Breast epithelium (tissue), 4 donors: ENCODE measurements around the gene UNC119. TPM values are rescaled to one million over a fixed set of nuclear protein-coding genes. Genes with fewer than 3 reads are reported as not detected.

Source experiments
- DNase-seq, 2 donors: peaks; one replicate each; pipeline ENCODE4 v3.0.0-alpha.2; 2019; ENCODE audit warnings: low spot score in 2 of 2
- H3K27ac ChIP-seq, 2 donors: fragments of 200-600 bp; sonication (generic) in 1 of 2; one replicate each; pipeline ENCODE4 v1.5.1; 2016 to 2019; ENCODE audit warnings: mild to moderate bottlenecking in 1 of 2
- H3K27me3 ChIP-seq, 2 donors: fragments of 200-600 bp; sonication (generic) in 1 of 2; one replicate each; pipeline versions ENCODE4 v1.5.1 to v1.6.0; 2017 to 2019; ENCODE audit warnings: control low read depth in 1 of 2, mild to moderate bottlenecking in 1 of 2
- H3K36me3 ChIP-seq: fragments of 200-600 bp; one replicate; pipeline ENCODE4 v1.5.1; 2019
- H3K4me1 ChIP-seq, 2 donors: fragments of 200-600 bp; sonication (generic); one replicate each; pipeline ENCODE4 v1.5.1; 2016 to 2019; ENCODE audit warnings: control low read depth in 1 of 2
- H3K4me3 ChIP-seq, 3 donors: fragments of 200-600 bp; sonication (generic); 1 replicate in 2 of 3; 2 replicates in 1 of 3; pipeline ENCODE4 v1.5.1; 2016 to 2019; ENCODE audit warnings: mild to moderate bottlenecking in 3 of 3, moderate library complexity in 2 of 3
- H3K9me3 ChIP-seq, 2 donors: fragments of 200-600 bp; sonication (generic) in 1 of 2; one replicate each; pipeline ENCODE4 v1.5.1; 2016 to 2019; ENCODE audit warnings: control low read depth in 1 of 2
- POLR2A ChIP-seq: fragments of 450-650 bp; IDR thresholded peaks from one replicate; pipeline ENCODE4 v1.6.1; 2016; ENCODE audit warnings: antibody characterized with exemption, mild to moderate bottlenecking, moderate library complexity
- POLR2AphosphoS5 ChIP-seq, 3 donors: sonication (generic); formaldehyde crosslinking; IDR thresholded peaks; one replicate each; pipeline ENCODE4 v1.6.1; 2017; ENCODE audit warnings: antibody characterized with exemption in 3 of 3
- intact Hi-C: fragments of 100-400 bp; cut with DNase I; formaldehyde crosslinking; loops from one replicate; pipeline ENCODE4 v1.15.1; 2023; ENCODE audit warnings: low total_unique reads
- total RNA-seq, 3 donors: library from RNA; depleted of rRNA; stranded (reverse); fragments of >200 nt; gene quantifications; one replicate each; pipeline ENCODE4 v1.1.0, GENCODE V29; 2016
- TF ChIP-seq, protein P1 (sequence below), 3 donors: fragments of 450-650 bp; IDR thresholded peaks; one replicate each; pipeline ENCODE4 v1.5.1; 2016 to 2017; ENCODE audit warnings: antibody characterized with exemption in 3 of 3, mild to moderate bottlenecking in 3 of 3, moderate library complexity in 3 of 3

UNC119 gene
- total RNA-seq, 3 donors from 2014 or later, result 19.2 to 34.1 (median 32.9) TPM

DNA sequence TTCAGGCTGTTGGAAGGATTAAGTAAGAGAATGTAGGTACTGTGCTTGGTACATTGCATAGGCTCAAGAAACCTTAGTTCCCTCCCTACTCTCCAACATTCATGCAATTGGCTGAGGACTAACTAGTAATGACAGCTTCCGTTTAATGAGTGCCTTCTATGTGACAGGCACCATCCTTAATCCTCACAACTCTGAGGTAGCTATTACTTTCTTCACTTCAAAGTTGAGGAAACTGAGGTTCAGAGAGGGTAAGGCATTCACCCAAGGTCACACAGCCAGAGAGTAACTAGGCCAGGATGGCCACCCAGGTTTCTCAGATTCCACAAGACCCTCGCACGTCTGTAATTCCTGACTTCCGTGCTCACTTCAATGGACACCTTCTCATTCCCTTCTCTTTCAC, 22.2 kb downstream of the UNC119 start:
- H3K9me3 ChIP-seq, result no peaks in the 10 kb centered on the region
- no peak for DNase-seq
- H3K27me3 ChIP-seq, result no peaks in the 10 kb centered on the region
- no peak for TF ChIP-seq POLR2A
- TF ChIP-seq POLR2AphosphoS5 (IDR thresholded peaks at IDR 0.05), result no peak
- TF ChIP-seq, protein P1, sequence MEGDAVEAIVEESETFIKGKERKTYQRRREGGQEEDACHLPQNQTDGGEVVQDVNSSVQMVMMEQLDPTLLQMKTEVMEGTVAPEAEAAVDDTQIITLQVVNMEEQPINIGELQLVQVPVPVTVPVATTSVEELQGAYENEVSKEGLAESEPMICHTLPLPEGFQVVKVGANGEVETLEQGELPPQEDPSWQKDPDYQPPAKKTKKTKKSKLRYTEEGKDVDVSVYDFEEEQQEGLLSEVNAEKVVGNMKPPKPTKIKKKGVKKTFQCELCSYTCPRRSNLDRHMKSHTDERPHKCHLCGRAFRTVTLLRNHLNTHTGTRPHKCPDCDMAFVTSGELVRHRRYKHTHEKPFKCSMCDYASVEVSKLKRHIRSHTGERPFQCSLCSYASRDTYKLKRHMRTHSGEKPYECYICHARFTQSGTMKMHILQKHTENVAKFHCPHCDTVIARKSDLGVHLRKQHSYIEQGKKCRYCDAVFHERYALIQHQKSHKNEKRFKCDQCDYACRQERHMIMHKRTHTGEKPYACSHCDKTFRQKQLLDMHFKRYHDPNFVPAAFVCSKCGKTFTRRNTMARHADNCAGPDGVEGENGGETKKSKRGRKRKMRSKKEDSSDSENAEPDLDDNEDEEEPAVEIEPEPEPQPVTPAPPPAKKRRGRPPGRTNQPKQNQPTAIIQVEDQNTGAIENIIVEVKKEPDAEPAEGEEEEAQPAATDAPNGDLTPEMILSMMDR (IDR thresholded peaks at IDR 0.05), result no peak
- no peaks in the 10 kb centered on the region for H3K36me3 ChIP-seq
- H3K4me3 ChIP-seq, result no peak overlapping the region
- peaks cover 0 to 9% of the 10 kb centered on the region in 2 donors for H3K4me1 ChIP-seq
- intact Hi-C loops, result no loop called here
- H3K27ac ChIP-seq, result no peak overlapping the region

DNA sequence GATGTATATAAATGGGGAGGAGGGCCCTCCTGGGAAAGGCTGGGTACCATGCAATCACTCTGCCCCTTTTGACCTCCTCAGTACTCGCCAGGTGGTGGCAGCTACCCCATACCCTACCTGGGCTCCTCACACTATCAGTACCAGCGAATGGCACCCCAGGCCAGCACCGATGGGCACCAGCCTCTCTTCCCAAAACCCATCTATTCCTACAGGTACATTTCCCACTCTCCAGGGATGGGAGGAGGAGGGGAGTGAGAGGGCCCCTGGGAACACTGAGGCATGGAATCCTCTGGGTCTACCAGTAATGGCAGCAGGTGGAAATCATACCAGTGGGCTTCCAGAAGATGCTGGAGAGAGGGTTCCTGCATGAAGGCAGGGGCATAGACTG, 23.4 kb downstream of the UNC119 start:
- Histone ChIP-seq H3K9me3 (no peaks in the 10 kb centered on the region), H3K27ac (no peak overlapping the region), H3K36me3 (no peaks in the 10 kb centered on the region), H3K27me3 (no peaks in the 10 kb centered on the region), H3K4me3 (no peak overlapping the region), H3K4me1 (peaks cover 0 to 9% of the 10 kb centered on the region in 2 donors)
- intact Hi-C loops, result no loop called here
- no peak for DNase-seq
- TF ChIP-seq POLR2AphosphoS5 (IDR thresholded peaks at IDR 0.05) (no peak), POLR2A (no peak)
- TF ChIP-seq, protein P1 (IDR thresholded peaks at IDR 0.05), result no peak

DNA sequence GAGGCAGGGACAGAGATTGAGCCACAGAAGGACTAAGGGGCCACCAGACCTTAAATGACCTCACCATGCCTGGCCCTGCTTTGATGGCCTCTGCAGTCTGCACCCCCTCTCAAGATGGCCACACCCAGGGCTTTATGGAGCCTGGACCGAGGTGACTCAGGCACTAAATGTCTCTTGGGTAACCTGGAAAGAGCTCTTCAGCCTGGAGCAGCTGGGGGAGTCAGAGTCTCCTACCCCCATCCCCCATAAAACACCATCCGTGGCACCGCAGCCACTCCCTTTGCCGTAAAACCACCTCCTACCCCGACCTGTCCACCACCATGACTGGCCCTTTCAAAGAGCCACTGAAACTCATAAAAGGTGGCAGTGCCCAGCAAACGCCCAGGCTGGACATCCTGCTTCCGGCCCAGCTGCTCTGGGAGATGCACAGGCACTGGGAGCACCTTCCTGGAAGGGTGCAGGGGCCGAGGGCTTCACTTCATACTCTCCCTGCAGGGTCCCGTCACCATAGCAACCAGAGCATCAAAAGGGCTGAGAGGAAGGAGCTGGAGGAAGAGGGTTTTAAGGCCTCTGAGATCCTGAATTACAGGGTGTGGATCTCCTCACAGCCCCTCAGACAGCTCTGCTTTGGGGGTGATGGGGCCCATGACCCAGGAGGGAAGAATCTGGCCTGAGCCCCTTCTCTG, 24.0 kb downstream of the UNC119 start:
- Histone ChIP-seq H3K4me1 (peaks cover 0 to 9% of the 10 kb centered on the region in 2 donors), H3K9me3 (no peaks in the 10 kb centered on the region), H3K27me3 (no peaks in the 10 kb centered on the region), H3K36me3 (no peaks in the 10 kb centered on the region), H3K4me3 (no peak overlapping the region), H3K27ac (no peak overlapping the region)
- intact Hi-C loops, result no loop called here
- no peak for DNase-seq
- no peak for TF ChIP-seq POLR2AphosphoS5 (IDR thresholded peaks at IDR 0.05)
- no peak for TF ChIP-seq POLR2A
- TF ChIP-seq, protein P1 (IDR thresholded peaks at IDR 0.05), result no peak

DNA sequence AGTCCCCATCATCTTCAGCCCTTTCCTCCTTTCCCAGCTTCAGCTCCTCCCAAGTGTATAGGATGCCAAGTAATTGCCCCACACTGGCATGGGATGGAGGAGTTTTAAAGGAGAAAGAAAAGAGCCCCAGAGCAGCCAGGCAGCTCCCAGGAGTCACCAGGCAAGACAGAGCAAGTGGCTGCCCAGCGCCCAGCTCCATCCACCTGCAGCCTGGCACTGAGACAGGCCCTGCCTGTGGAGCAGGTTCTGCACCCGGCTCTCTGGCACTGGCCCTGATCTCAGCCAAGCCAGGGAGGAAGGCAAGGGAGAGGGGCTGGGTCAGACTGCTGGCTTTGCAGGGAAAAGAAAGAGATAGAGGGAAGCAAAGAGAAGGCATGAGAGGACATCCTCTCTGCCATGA, 24.6 kb downstream of the UNC119 start:
- Histone ChIP-seq H3K36me3 (no peaks in the 10 kb centered on the region), H3K4me3 (no peak overlapping the region), H3K4me1 (peaks cover 0 to 9% of the 10 kb centered on the region in 2 donors), H3K9me3 (no peaks in the 10 kb centered on the region), H3K27me3 (no peaks in the 10 kb centered on the region), H3K27ac (peak overlapping the region; percentile 76 to 85)
- intact Hi-C loops, result no loop called here
- peak; percentile 69 to 72 for DNase-seq
- TF ChIP-seq POLR2A (no peak), POLR2AphosphoS5 (IDR thresholded peaks at IDR 0.05) (no peak)
- TF ChIP-seq, protein P1 (IDR thresholded peaks at IDR 0.05), result no peak

DNA sequence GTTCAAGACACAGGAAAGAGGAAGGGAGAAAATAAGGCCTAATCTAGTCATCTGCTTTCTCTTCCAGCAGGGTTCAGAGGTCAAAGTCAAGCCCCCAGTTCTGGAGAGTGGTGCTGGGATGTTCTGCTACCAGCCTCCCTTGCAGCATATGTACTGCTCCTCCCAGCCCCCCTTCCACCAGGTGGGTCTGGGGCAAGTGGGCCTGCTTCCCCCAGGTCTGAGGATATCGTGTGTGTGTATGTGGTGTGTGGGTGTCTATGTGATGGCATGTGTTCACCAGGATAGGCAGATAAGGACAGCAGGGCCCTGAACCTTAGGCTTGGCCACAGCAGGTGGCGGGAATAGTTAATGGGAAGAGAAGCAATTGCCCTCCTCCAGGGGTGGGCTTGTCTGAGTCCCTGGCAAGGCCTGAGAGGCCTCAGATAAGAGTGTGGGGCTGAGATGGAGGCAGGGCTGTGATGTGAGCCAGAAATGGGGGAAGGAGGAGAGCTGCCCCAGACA, 25.2 kb downstream of the UNC119 start:
- no peak overlapping the region for H3K4me3 ChIP-seq
- H3K27me3 ChIP-seq, result no peaks in the 10 kb centered on the region
- peak overlapping the region; percentile 76 to 85 for H3K27ac ChIP-seq
- no peak for DNase-seq
- peaks cover 0 to 9% of the 10 kb centered on the region in 2 donors for H3K4me1 ChIP-seq
- TF ChIP-seq, protein P1 (IDR thresholded peaks at IDR 0.05), result no peak
- TF ChIP-seq POLR2A (no peak), POLR2AphosphoS5 (IDR thresholded peaks at IDR 0.05) (no peak)
- H3K36me3 ChIP-seq, result no peaks in the 10 kb centered on the region
- intact Hi-C loops, result no loop called here
- H3K9me3 ChIP-seq, result no peaks in the 10 kb centered on the region
